Activated naive CD4-positive, alpha-beta T cell treated with anti-CD3 and anti-CD28 coated beads, Interleukin-2, amount 50 U/mL, for 72 hours (primary cell): ENCODE measurements around the gene TENM4. TPM values are rescaled to one million over a fixed set of nuclear protein-coding genes. Genes with fewer than 3 reads are reported as not detected.

Experiments
- ATAC-seq, 2 donors: fragments of 150-1000 bp; cut with Tn5 transposase; 2 replicates each; pipeline ENCODE4 v1.10.0; 2021; ENCODE audit warnings: mild to moderate bottlenecking in 2 of 2, moderate library complexity in 2 of 2
- DNase-seq, 2 donors: peaks; one replicate each; pipeline ENCODE4 v3.0.0; 2021 to 2022; ENCODE audit warnings: low spot score in 2 of 2
- H3K27ac Mint-ChIP-seq, 2 donors: one replicate each; pipeline ENCODE4 v1.8.0; 2022; ENCODE audit warnings: mild to moderate bottlenecking in 2 of 2, mixed read lengths in 2 of 2
- H3K36me3 Mint-ChIP-seq, 2 donors: one replicate each; pipeline ENCODE4 v1.8.0; 2022; ENCODE audit warnings: mixed read lengths in 2 of 2
- H3K9me3 Mint-ChIP-seq, 2 donors: one replicate each; pipeline ENCODE4 v1.8.0; 2022; ENCODE audit warnings: mixed read lengths in 2 of 2
- total RNA-seq, 2 donors: library from RNA; stranded (reverse); gene quantifications; one replicate each; pipeline ENCODE4 v1.2.3, GENCODE V29; 2022

Gene TENM4
- total RNA-seq, 2 donors from 2014 or later, result not detected

DNA sequence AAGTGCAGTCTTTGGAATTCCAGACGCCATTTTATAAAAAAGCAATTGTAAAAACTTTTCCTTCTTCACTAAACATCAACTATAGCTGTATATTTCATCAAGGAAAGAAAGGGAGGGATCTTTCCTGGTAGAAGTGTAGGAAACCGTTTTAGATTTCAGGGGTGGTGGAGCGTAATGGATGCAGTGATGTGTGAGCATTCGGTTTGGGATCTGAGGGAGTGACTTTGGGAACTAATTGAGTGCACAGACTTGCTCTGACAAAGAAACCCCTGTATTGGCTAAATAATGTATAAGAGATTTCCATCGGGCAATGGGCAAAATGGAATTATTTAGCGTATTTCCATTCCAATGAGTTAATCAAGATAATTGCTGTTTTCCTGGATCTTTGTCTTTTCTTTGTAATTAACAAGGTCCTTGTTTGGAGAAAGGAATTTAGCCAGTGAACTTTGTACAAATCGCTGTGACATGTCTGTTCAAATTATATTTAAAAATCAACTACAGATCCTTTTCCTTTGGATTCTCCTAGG is 741.2 kb downstream of the TENM4 start:
- DNase-seq, result no peak
- no peaks in the 10 kb centered on the region for H3K36me3 Mint-ChIP-seq
- ATAC-seq, result no peak
- no peak overlapping the region for H3K27ac Mint-ChIP-seq
- no peaks in the 10 kb centered on the region for H3K9me3 Mint-ChIP-seq

DNA sequence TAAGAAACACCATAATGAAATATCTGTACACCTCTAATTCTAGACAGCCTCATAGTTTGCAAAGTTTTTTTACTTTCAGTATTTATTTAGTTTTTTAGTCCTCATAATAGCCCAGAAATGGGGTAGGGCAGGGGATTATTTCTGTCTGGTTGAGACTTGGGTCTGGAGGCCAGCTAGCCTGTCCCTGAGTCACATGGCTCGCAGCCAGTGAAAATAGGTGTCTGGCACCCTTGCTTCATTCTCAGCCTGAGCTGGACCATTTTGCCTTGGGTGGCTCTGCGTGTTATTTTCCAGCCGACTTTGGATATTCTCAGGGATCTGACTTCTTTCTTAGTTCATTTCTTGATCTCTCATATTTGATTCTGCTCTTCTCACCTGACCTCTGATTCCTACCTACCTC is 742.2 kb downstream of the TENM4 start:
- H3K9me3 Mint-ChIP-seq, result no peaks in the 10 kb centered on the region
- ATAC-seq (no peak), DNase-seq (no peak)
- H3K27ac Mint-ChIP-seq, result no peak overlapping the region
- no peaks in the 10 kb centered on the region for H3K36me3 Mint-ChIP-seq

DNA sequence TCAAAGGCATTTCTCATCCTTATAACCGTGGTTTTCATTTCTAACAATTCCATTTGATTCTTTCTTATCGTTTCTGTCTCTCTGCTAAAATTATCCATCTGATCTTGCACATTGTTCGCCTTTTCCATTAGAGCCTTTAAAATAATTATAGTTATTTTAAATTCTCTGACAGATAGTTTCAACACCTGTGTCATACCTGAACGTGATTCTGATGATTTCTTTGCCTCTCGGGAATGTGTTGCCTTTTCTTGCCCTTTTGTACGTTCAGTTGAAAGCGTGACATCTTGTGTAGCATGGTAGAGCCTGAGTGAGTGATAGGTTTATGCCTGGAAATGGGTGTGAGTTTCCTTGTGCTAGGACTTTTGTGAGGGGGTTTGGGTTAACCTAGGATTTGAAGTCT is 744.7 kb downstream of the TENM4 start:
- H3K36me3 Mint-ChIP-seq, result no peaks in the 10 kb centered on the region
- H3K27ac Mint-ChIP-seq, result no peak overlapping the region
- H3K9me3 Mint-ChIP-seq, result no peaks in the 10 kb centered on the region
- DNase-seq (no peak), ATAC-seq (no peak)

DNA sequence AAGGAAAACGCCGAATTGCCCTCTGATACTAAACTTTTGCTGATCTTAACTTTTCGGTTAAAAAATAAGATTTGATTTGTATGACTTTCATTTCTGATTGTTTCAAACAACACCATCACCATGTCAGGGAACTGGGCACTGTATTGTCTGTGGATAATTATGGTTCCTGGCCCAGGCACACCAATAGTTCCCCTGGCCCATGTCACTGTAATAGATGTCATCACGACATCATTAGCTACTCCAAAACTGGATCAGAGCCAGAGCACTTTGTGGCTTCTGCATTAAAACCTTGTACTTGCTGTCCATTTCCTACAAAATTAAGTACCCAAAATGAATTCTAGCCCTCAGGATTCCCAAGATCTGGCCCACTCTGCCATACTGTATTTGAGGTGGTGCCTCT is 746.7 kb downstream of the TENM4 start:
- no peaks in the 10 kb centered on the region for H3K36me3 Mint-ChIP-seq
- no peak overlapping the region for H3K27ac Mint-ChIP-seq
- no peak for ATAC-seq
- DNase-seq, result no peak
- H3K9me3 Mint-ChIP-seq, result no peaks in the 10 kb centered on the region

DNA sequence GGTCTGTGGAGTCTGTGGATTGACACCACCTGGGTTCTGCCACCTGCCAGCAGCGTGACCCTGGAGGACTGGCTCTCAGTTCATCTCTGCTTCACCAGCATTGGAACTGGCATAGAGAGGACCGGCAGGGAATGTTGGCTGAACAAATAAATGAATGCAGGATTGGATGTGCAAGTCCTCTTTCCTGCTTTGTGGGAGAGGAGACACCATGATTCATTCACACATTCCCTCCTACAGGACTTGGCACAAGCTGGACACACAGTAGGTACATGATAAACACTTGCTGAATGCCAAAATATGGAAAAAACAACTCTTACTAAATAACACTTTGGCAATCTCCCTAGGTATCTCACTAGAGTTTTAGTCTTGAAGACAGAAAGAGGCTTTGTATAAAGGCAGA is 749.6 kb downstream of the TENM4 start:
- no peak overlapping the region for H3K27ac Mint-ChIP-seq
- no peak for ATAC-seq
- no peaks in the 10 kb centered on the region for H3K9me3 Mint-ChIP-seq
- H3K36me3 Mint-ChIP-seq, result no peaks in the 10 kb centered on the region
- DNase-seq, result no peak

DNA sequence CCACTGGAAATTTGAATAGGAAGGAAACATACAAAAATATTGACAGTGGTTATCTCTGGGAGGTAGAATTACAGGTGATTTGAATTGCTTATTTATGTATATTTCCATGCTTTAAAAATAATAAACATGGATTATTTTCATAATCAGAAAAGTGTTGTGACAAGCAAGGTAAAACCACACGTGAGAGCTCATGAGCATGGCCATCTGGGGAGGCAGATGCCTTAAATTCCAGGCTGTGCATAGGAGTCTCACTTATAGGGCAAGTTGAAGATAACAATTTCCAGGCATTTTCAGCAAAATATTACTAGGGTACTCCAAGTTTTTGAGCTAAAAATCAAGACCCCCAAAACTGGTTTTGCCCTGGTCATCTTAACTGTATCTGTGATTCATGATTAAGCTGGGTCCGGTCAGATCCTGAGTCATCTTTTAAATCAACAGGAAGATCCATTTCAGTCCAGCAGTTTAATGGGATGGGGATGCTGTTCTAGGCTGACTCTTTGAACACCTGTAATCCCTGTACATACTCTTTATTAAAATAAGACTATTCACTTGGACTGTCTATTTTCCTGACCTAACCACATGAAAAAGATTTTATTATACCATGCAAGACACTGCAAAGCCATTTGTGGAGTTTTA is 750.4 kb downstream of the TENM4 start:
- no peak overlapping the region for H3K27ac Mint-ChIP-seq
- H3K9me3 Mint-ChIP-seq, result no peaks in the 10 kb centered on the region
- ATAC-seq (no peak), DNase-seq (no peak)
- H3K36me3 Mint-ChIP-seq, result no peaks in the 10 kb centered on the region

DNA sequence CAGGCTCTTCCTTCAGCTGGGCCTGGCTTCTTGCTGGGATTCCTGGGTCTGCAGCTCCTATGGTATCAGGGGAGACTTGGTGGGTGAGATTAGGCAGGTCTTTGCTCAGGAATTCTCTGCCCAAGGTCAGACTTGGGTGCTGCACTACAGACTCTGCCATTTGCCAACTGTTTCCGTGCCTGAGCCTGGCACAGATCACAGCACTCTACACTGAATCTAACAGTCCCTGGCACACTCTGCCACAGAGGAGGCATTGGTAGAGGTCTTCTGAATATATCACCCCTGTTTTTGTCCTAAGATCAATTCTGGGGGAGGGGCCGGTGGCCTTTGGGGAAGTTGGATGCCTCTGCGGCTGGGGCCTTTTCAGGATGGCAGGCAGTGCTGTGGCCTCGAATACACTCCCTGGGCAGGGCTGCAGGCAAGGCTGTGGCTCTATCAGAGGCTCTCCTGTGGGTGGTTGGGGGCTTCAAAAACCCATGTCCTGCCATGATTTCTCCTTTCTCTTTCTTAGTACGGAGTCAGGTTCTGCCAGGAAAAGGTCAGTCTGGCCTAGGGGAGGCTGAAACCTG is 751.2 kb downstream of the TENM4 start:
- Mint-ChIP-seq H3K27ac (peak overlapping the region in 1 of 2 donors; percentile 44), H3K9me3 (no peaks in the 10 kb centered on the region), H3K36me3 (no peaks in the 10 kb centered on the region)
- no peak for ATAC-seq
- DNase-seq, result no peak

DNA sequence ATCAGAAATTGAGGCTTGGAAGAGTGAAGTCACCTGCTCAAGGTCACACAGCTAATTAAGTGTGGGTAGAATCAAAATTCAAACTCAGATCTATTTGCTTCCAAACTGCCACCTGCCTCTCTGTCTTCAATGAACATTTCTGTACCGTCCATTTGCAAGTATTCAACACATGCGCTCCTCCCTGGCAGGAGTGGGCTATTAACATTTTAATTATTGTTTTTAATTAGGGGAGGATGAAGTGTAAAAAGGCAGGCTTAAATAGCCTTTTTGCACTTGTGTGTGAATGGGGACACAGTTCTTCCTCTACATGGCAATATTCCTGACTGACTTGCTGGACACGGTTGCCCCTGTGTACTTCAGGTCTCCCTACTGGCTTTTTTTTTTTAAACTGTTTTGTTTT is 751.7 kb downstream of the TENM4 start:
- Mint-ChIP-seq H3K9me3 (no peaks in the 10 kb centered on the region), H3K36me3 (peaks cover 0 to 6% of the 10 kb centered on the region in 2 donors), H3K27ac (no peak overlapping the region)
- no peak for DNase-seq
- ATAC-seq, result no peak

DNA sequence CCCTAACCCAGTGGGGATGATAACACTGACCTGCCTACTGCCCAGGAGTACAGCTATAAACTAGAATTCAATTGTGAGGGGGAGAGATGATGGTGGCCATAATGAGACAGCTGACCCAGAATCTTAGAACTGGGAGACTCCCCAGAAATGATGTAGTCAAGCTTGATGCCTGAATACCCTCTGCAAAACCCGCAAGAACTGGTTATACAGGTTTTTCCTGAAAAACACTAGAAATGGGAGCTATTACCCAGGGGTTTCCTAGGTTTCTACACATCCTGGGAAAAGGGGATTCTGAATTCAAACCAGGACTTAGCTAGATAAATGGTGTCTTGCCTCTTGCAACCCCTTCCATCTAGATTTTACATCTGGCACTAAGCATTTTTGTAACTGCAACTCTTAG is 752.4 kb downstream of the TENM4 start:
- peaks cover 0 to 11% of the 10 kb centered on the region in 2 donors for H3K36me3 Mint-ChIP-seq
- no peak overlapping the region for H3K27ac Mint-ChIP-seq
- ATAC-seq, result no peak
- H3K9me3 Mint-ChIP-seq, result peaks cover 0 to 4% of the 10 kb centered on the region in 2 donors
- no peak for DNase-seq

DNA sequence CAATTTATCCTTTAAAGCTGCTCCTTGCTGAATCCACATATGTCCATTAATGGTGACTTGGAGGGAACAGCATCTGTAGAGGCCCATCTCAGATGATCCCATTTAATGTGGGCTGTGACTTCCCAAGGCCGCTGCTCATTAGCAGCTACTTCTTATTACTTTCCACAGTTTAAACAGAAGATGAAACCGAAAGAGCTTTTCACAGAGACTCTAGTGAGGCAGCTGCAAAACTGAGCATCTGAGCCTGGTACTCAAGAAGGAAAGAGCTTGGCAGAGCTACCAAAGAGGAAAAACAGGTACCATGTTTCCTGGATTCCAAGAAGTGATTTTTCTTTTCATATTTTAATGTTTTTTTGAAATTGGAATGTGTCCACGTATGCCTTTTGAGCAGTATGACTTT is 755.7 kb downstream of the TENM4 start:
- no peak for ATAC-seq
- H3K36me3 Mint-ChIP-seq, result peaks cover 0 to 11% of the 10 kb centered on the region in 2 donors
- DNase-seq, result no peak
- no peak overlapping the region for H3K27ac Mint-ChIP-seq
- peaks cover 0 to 4% of the 10 kb centered on the region in 2 donors for H3K9me3 Mint-ChIP-seq

DNA sequence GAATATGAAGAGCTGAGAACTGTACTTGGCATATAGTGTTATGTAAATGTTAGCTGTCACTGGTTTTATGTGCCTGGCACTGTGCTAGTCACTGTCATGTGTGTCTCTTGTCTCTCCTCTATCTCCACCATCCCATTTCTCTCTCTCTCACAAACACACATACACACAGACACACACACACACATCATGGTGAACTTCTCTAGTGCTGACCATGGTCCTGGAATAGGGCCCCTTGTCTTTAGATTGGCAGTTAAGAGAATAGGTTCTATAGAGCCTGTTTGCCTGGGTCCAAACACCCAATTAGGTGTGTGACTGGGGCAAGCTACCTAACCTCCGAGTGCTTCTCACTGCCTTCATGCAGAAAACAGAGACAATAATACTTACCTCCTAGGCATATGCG is 756.5 kb downstream of the TENM4 start:
- no peak for DNase-seq
- no peak overlapping the region for H3K27ac Mint-ChIP-seq
- H3K36me3 Mint-ChIP-seq, result peaks cover 0 to 11% of the 10 kb centered on the region in 2 donors
- no peak for ATAC-seq
- peaks cover 0 to 4% of the 10 kb centered on the region in 2 donors for H3K9me3 Mint-ChIP-seq

DNA sequence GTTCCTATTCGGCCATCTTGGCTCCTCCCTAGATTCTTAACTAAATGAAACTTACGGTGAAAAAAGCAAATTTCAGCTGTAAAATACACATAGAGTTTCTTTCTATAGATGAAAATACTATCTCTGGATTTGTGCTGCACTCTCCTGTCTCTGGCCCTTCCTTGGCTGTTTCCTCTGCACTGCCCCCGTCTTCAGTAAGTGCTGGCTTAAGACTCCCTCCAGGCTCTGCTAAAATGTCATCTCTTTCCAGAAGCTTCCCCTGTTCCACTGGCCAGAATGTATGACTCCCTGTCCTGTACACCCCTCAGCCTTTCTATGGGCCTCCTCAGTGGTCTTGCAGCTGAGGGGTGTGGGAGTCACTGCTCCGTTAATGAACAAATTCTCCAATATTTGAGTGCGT is 757.1 kb downstream of the TENM4 start:
- H3K36me3 Mint-ChIP-seq, result peaks cover 0 to 11% of the 10 kb centered on the region in 2 donors
- DNase-seq, result no peak

DNA sequence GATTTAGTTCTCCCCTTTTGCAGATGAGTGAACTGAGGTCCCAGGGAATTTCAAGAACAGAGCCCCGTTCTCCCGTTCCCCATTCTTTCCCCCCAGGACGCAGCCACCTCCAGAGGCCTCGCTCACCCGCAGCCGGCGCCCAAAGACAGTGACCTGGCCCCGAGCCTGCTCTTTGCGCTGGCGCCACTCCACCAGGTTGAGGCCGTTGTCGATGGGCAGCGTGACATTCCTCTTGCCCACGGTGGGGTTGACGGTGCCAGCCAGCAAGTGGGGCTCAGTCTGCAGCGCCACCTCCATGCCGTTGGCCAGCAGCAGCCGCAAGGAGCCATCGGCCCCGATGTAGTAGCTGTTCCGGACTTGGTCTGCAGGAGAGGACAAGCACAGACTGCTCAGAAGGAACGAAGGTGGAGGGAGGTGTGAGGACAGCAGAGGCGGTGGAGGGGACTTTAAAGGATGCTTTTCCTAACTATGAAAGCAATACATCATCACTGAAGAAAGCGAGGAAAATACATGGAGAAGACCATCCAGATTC is 764.7 kb downstream of the TENM4 start:
- H3K36me3 Mint-ChIP-seq, result no peaks in the 10 kb centered on the region
- H3K27ac Mint-ChIP-seq, result no peak overlapping the region

More for the DNA sequence above, 757.1 kb downstream of the TENM4 start:
- Mint-ChIP-seq H3K27ac (no peak overlapping the region), H3K9me3 (peaks cover 0 to 4% of the 10 kb centered on the region in 2 donors)
- ATAC-seq, result no peak

DNA sequence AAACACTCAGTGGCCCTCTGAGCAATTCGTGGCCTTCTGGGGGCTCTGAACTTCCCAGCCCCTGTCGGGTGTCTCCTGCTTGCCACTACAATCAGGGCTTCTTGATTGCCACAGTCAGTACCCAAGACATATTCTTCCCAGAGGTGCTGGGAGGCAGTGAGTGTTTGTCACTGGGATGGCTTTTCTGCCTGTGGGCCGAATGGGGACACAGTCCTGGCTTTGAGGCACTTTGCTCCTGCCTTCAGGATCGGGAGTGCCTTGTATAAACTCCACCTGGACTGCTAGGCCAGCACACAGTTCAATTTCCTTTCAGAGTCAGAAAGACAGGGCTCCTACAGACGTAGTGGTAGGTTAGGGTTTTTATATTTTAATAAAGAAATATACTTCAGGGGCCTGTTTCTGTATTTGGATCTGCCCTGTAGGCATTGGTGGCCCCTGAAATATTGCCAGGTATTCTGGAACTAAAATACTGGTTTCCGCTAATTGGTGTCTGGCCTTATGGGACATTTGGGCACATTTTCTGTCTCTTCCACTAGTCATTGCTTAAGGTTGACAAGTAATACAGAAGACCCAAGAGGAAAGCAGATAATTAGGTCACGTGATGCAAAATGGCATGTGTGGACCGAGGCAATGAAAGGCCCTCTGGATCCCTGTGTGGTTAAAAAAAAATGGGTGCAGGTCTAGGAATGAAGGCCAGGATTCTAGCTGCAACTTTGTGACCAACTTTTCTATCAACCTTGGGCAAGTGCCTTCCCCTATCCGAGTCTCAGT is 767.8 kb downstream of the TENM4 start:
- Mint-ChIP-seq H3K9me3 (no peaks in the 10 kb centered on the region), H3K27ac (no peak overlapping the region), H3K36me3 (no peaks in the 10 kb centered on the region)
- no peak for DNase-seq
- no peak for ATAC-seq

More for the DNA sequence above, 764.7 kb downstream of the TENM4 start:
- no peaks in the 10 kb centered on the region for H3K9me3 Mint-ChIP-seq
- ATAC-seq (no peak), DNase-seq (no peak)

DNA sequence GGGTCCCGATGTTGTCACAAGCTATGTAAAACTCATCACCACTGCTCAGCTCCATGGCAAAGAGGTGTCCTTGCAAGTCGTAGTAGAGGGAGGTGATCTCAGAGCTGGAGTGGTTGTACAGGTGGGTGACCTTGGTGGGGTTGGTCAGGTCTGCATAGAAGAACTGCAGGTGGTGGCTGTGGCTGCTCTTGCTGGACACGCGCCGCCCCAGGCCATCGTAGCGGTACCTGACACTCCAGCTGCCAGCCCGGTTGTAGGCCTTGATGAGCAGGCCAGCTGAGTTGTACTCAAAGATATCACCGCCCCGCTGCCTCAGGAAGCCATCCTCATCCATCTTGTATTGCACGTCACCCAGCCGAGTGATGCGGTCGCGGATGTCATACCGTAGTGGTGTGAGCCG is 771.6 kb downstream of the TENM4 start:
- ATAC-seq (no peak), DNase-seq (no peak)
- H3K9me3 Mint-ChIP-seq, result no peaks in the 10 kb centered on the region
- H3K27ac Mint-ChIP-seq, result no peak overlapping the region
- no peaks in the 10 kb centered on the region for H3K36me3 Mint-ChIP-seq

DNA sequence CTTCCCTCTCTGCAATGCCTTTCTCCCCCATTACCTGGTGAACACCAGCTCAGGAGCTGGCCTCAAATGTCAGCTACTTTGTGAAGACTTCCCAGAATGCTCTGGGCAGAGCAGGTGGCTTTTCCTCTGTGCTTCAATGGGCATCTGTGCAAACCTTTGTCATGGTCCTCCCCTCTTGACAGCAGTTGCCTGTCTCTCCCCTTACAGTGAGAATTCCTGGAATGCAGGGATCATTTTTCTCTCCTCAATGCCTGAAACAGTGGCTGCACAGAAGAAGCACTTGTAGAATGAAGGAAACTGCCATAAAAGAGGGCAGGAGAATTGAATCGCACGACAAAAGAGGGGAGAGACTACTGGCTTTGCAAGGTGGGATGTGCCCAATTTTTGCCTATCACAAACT is 773.4 kb downstream of the TENM4 start:
- H3K27ac Mint-ChIP-seq, result no peak overlapping the region
- no peaks in the 10 kb centered on the region for H3K36me3 Mint-ChIP-seq
- ATAC-seq, result no peak

DNA sequence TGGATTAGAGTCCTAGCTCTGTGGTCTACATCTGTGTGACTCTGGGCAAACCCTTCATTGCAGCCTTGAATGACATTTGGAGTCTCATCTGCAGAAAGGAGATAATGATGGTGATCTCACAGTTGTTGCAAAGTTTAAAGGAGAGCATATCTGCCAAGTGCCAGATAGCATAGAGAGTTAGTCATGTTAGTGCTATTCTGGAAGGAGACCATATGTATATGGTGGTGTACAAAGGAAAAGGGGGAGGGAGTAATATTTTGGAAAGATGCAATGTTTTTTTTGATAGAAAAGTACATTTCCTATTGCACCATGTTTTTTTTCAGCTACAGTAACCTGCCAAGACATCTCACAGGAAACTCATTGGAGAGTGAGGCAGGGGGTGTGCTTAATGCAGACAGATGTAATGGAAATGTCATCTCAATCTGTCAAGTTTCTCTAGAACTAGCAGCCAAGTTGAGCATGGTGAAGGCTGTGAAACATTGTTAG is 774.1 kb downstream of the TENM4 start:
- no peak overlapping the region for H3K27ac Mint-ChIP-seq
- H3K36me3 Mint-ChIP-seq, result no peaks in the 10 kb centered on the region
- H3K9me3 Mint-ChIP-seq, result no peaks in the 10 kb centered on the region
- no peak for ATAC-seq
- no peak for DNase-seq

More for the DNA sequence above, 773.4 kb downstream of the TENM4 start:
- H3K9me3 Mint-ChIP-seq, result no peaks in the 10 kb centered on the region
- no peak for DNase-seq
